Activated naive CD4-positive, alpha-beta T cell treated with anti-CD3 and anti-CD28 coated beads, Interleukin-2, amount 50 U/mL, for 72 hours (primary cell): Measurements from ENCODE around the gene PEPD. TPM values are rescaled to one million over a fixed set of nuclear protein-coding genes. Genes with fewer than 3 reads are reported as not detected.
"Not testable (repeated sequence)": the region's sequence is repeated elsewhere in the genome, so short reads cannot be mapped to it uniquely, and the experiment has no call there.

Experiments
- ATAC-seq, 2 donors: fragments of 150-1000 bp; cut with Tn5 transposase; 2 replicates each; pipeline ENCODE4 v1.10.0; 2021; ENCODE audit warnings: mild to moderate bottlenecking in 2 of 2, moderate library complexity in 2 of 2
- DNase-seq, 2 donors: peaks; one replicate each; pipeline ENCODE4 v3.0.0; 2021 to 2022; ENCODE audit warnings: low spot score in 2 of 2
- H3K27ac Mint-ChIP-seq, 2 donors: one replicate each; pipeline ENCODE4 v1.8.0; 2022; ENCODE audit warnings: mild to moderate bottlenecking in 2 of 2, mixed read lengths in 2 of 2
- H3K36me3 Mint-ChIP-seq, 2 donors: one replicate each; pipeline ENCODE4 v1.8.0; 2022; ENCODE audit warnings: mixed read lengths in 2 of 2
- H3K9me3 Mint-ChIP-seq, 2 donors: one replicate each; pipeline ENCODE4 v1.8.0; 2022; ENCODE audit warnings: mixed read lengths in 2 of 2
- total RNA-seq, 2 donors: library from RNA; stranded (reverse); gene quantifications; one replicate each; pipeline ENCODE4 v1.2.3, GENCODE V29; 2022

The PEPD gene
- total RNA-seq, 2 donors from 2014 or later: 27.9 to 35.2 TPM

GRCh38 chr19:33497131-33497777 is 24.3 kb downstream of the PEPD start:
- Mint-ChIP-seq H3K27ac (no peak overlapping the region), H3K9me3 (no peaks in the 10 kb centered on the region), H3K36me3 (peaks cover 0 to 5% of the 10 kb centered on the region in 2 donors)
- no peak for ATAC-seq
- DNase-seq: no peak

DNA sequence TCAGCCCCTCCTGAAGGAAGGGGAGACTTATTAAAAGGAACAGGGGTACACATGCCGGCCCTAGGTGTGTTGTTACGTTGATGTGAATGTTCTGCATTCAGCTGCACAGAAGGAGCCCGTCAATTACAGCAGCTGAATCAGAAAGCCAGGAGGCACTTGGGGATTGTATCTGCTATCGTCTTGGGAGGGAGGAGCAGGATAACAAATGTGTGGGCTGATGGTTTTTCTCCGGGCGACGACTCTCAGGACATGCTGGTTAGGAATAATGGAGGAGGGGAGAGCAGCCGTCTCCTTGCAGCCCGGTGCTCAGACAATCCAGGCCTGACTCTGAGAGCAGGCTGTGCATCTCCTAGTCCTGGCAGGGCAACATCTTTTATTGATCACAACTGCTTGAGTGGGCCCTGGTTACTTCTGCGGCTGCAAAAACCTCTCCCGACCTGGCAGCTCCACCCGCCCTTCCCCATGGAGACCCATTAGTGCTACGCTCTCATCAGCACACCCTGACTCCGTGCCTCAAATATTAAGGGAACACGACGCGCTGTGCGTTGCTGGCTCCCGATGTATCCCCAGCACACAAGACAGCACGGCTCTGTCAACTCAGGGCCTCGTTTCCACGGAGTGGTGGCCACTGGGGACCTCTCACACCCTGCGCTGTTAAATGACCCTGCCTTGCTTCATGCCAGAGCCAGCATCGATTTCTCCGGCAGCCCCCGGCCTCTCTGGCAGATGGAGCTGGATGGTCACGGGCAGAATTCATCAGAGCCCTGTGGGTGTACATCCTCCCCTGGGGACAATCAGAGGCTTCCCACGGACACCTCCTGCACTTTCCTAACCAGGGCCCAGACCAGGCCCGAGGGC is 25.3 kb downstream of the PEPD start:
- DNase-seq (no peak), ATAC-seq (no peak)
- no peak overlapping the region for H3K27ac Mint-ChIP-seq
- H3K9me3 Mint-ChIP-seq: no peaks in the 10 kb centered on the region
- H3K36me3 Mint-ChIP-seq: peaks cover 0 to 5% of the 10 kb centered on the region in 2 donors

GRCh38 chr19:33493401-33494275 is 28.0 kb downstream of the PEPD start:
- Mint-ChIP-seq H3K9me3 (no peaks in the 10 kb centered on the region), H3K27ac (peak overlapping the region in 1 of 2 donors; percentile 44), H3K36me3 (no peaks in the 10 kb centered on the region)
- no peak for DNase-seq
- no peak for ATAC-seq

DNA sequence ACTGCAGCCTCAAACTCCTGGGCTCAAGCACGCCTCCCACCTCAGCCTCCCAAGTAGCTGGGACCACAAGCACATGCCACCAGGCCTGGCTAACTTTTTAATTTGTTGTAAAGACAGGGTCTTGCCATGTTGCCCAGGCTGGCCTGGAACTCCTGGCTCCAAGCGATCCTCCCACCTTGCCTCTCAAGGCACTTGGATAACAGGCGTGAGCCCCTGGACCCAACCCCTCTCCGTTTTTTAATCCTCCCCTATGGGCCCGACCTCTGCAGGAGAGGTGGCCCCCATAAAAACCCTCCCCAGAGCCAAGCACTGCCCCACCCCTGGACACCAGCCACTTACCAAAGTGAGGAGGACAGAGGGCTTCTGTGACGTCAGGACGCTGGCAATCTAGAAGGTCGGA is 28.6 kb downstream of the PEPD start:
- peak overlapping the region in 1 of 2 donors; percentile 44 for H3K27ac Mint-ChIP-seq
- no peak for ATAC-seq
- H3K36me3 Mint-ChIP-seq: no peaks in the 10 kb centered on the region
- no peak for DNase-seq
- H3K9me3 Mint-ChIP-seq: no peaks in the 10 kb centered on the region

DNA sequence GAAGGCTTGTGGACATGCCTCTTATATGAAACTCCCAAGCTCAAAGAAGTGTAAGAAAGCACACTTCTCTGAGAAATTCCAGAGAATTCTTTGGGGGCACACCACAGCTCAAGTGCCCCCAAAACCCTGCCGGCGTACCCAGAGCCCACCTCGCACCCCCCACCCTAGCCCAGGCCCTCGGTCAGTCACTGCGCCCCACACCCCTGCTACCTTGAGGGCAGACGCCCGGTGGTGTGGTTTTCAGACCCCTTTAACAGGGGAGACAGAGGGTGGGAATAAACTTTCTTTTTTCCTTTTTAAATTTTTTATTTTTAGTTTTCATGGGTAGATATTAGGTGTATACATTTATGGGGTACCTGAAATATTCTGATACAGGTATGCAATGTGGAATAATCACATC is 29.5 kb downstream of the PEPD start:
- DNase-seq (no peak), ATAC-seq (no peak)
- H3K9me3 Mint-ChIP-seq: no peaks in the 10 kb centered on the region
- H3K36me3 Mint-ChIP-seq: no peaks in the 10 kb centered on the region
- H3K27ac Mint-ChIP-seq: no peak overlapping the region

GRCh38 chr19:33490596-33490995 is 31.0 kb downstream of the PEPD start:
- not testable (repeated sequence) for H3K36me3 Mint-ChIP-seq, ATAC-seq, H3K27ac Mint-ChIP-seq, H3K9me3 Mint-ChIP-seq, DNase-seq

DNA sequence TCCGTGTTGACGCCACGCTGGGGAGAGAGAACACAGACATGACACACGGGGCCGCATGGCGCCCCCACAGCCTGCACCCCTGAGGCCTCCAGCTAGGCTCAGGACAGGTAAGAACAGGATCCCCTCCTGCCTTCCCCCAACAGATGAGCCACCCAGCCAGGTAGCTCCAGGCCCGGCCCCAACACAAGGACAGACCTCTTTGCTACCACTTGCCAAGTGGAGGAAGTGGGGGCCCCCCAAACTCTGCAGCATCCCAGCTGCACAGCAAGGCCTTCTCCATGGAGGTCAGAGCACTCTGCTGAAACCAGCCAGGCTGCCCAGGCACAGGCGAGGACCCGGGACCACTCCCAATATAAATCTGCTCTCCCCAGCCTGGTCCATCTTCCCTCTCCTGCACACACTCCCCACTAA is 31.5 kb downstream of the PEPD start:
- ATAC-seq: no peak
- Mint-ChIP-seq H3K36me3 (peaks cover 0 to 8% of the 10 kb centered on the region in 2 donors), H3K27ac (no peak overlapping the region), H3K9me3 (no peaks in the 10 kb centered on the region)
- DNase-seq: no peak

- ATAC-seq (no peak), DNase-seq (no peak)
- Mint-ChIP-seq H3K9me3 (peaks cover 5 to 7% of the 10 kb centered on the region in 2 donors), H3K36me3 (peaks cover 2 to 20% of the 10 kb centered on the region in 2 donors), H3K27ac (peak overlapping the region in 1 of 2 donors; percentile 88)
Measured at GRCh38 chr19:33488826-33489225, 32.8 kb downstream of the PEPD start.

DNA sequence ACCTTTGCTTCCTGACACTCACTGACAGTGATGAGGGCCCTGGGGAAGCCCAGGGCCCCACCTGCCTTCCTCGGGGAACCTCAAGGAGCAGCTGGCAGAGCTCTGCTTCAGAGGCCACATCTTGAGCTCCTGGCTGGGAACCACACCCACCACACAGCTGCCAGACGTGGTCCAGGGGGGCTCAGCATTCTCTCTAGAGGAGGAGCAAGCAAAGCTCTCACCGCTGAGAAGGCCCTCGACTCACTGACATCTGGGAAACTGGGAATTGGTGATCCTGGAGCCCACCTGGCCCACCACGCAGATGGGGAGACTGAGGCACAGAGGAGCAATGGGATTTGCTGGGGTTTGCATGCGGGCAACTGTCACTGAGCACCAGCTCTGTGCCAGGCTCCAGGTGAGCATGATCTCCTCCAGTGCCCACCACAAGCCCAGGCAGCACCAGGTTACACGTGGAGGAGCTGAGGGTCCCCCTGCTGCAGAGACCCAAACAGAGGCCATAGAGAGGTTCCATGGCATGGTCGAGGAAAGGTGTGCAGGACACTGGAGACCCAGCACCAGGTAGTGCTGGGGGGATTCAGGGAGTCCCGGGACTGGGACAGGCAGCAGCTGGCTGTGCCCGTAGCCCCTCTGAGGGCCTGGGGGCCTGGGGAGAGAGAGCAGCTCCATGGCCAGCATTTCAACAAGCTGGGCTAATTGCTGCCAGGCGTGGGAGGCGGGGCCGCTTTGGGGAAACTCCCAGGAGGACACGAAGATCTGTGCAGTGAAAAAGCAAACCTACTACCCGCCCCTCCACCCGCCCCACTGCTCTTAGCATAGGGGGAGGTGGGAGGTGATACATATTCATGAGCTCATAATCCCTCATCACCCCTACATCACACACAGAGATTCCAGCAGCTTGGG is 33.4 kb downstream of the PEPD start:
- H3K9me3 Mint-ChIP-seq: peaks cover 6 to 7% of the 10 kb centered on the region in 2 donors
- DNase-seq: no peak
- ATAC-seq: no peak
- peaks cover 6 to 21% of the 10 kb centered on the region in 2 donors for H3K36me3 Mint-ChIP-seq
- H3K27ac Mint-ChIP-seq: no peak overlapping the region

DNA sequence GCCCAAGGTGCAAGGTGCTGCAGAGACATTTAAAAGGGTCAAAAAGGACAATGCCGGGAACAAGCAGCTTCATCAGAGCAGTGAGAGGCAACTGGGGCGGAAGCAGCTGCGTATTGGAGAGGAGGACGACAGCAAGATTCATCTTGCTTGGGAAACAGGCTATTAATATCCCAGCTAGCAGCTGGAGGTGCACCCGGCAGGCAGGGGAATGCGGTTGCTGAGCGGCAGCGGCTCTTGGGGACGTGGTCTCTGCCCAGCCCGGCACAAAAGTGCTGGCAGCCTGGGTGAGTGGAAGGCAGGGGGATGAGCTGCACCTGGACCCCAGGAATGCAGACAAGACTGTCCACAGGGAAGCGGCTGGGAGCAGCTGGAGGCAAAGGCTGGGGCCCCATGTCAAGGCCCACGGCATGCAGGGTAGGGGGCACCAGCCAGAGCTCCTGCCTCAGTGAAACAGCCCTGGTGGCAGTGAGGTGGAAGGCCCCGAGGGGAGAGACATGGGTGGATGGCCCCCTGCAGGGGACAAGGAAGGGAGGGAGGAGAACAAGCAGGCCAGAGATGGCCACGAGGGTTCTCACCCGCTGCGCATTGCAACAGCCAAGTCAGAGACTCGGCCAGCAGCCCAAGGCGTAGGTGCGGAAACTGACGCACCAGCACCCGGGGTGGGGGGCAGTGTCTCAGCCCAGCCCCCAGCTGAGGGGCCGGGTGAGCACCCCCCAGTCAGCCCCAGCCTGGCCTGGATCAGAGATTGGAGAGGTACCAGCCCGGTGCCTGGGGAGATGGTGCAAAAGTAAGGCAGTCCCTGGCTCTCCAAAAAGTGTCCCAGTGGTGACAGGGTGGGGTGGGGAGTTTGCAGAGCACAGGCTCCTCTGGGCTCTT is 34.4 kb downstream of the PEPD start:
- peaks cover 7 to 9% of the 10 kb centered on the region in 2 donors for H3K9me3 Mint-ChIP-seq
- no peak for ATAC-seq
- no peak for DNase-seq
- H3K36me3 Mint-ChIP-seq: peaks cover 15 to 21% of the 10 kb centered on the region in 2 donors
- H3K27ac Mint-ChIP-seq: peak overlapping the region in 1 of 2 donors; percentile 25

DNA sequence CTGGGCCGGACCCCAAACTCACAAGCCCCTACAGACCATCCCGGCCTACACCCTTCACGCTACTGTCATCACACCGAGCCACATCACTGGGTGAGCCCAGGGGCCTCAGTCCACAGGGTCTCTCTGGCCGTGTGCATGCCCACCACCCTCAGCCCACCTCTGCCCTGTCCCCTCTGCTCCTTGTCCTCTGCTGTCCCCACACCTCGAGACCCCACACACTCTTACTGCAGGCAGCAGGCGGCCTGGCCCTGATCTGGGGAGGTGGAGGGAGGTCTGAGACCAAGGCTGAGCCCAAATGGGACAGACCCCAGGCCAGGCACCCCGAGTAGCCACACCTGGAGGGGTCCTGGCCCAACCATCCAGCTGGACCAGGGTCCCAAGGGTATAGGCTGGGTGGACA is 35.2 kb downstream of the PEPD start:
- ATAC-seq (no peak), DNase-seq (no peak)
- H3K27ac Mint-ChIP-seq: peak overlapping the region in 1 of 2 donors; percentile 25
- H3K9me3 Mint-ChIP-seq: peaks cover 7 to 9% of the 10 kb centered on the region in 2 donors
- peaks cover 15 to 21% of the 10 kb centered on the region in 2 donors for H3K36me3 Mint-ChIP-seq

GRCh38 chr19:33484226-33484774 is 37.3 kb downstream of the PEPD start:
- no peak for ATAC-seq
- H3K9me3 Mint-ChIP-seq: peaks cover 7 to 13% of the 10 kb centered on the region in 2 donors

DNA sequence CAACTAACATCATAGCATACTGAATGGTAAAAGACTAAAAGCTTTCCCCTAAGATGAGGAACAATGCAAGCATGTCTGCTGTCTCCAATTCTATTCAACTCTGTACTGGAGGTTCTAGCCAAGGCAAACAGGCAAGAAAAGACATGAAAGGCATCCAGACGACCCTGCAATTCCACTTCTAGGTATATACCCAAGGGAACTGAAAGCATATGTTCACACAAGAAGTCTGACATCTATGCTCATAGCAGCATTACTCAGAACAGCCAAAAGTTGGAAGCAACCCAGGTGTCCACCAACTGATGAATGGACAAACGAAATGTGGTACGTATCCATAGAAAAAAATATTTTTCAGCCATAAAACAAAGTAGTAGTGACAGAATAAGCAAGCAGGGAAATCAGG is 39.1 kb downstream of the PEPD start:
- H3K36me3 Mint-ChIP-seq: peaks cover 38 to 44% of the 10 kb centered on the region in 2 donors

More at GRCh38 chr19:33484226-33484774, 37.3 kb downstream of the PEPD start:
- peaks cover 26 to 31% of the 10 kb centered on the region in 2 donors for H3K36me3 Mint-ChIP-seq
- no peak overlapping the region for H3K27ac Mint-ChIP-seq
- no peak for DNase-seq

DNA sequence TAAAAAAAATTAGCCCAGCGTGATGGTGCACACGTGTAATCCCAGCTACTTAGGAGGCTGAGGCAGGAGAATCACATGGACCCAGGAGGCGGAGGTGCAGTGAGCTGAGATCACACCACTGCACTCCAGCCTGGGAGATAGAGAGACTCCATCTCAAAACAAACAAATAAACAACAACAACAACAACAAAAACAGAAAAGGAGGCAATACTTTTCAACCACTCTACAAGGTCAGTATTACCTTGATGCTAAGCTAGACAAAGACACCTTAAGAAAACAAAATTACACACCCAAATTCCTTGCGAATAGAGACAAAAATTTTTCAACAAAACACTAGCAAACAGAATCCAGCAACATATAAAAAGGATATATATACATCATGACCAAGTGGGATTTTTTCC is 39.7 kb downstream of the PEPD start:
- no peak for DNase-seq
- H3K27ac Mint-ChIP-seq: no peak overlapping the region
- no peak for ATAC-seq
- peaks cover 7 to 13% of the 10 kb centered on the region in 2 donors for H3K9me3 Mint-ChIP-seq
- peaks cover 38 to 51% of the 10 kb centered on the region in 2 donors for H3K36me3 Mint-ChIP-seq

More for the DNA sequence above, 39.1 kb downstream of the PEPD start:
- DNase-seq (no peak), ATAC-seq (no peak)
- Mint-ChIP-seq H3K27ac (no peak overlapping the region), H3K9me3 (peaks cover 7 to 13% of the 10 kb centered on the region in 2 donors)

GRCh38 chr19:33479570-33479969 is 42.0 kb downstream of the PEPD start:
- Mint-ChIP-seq H3K9me3 (peaks cover 5 to 13% of the 10 kb centered on the region in 2 donors), H3K36me3 (peaks cover 38 to 39% of the 10 kb centered on the region in 2 donors)
- DNase-seq: not testable (repeated sequence)

More at GRCh38 chr19:33479570-33479969, 42.0 kb downstream of the PEPD start:
- not testable (repeated sequence) for H3K27ac Mint-ChIP-seq, ATAC-seq
